ENCODE data around the gene USF2. TPM values are rescaled to one million over a fixed set of nuclear protein-coding genes. Genes with fewer than 3 reads are reported as not detected.

The USF2 gene
- polyA plus RNA-seq, 2 of the 4 experiments (the other 2 are of a cell fraction), result 118 to 141 TPM

- Histone ChIP-seq H3K4me1 (peaks cover 12% of the 10 kb centered on the region), H3K9me3 (no peaks in the 10 kb centered on the region), H3K4me2 (no peak overlapping the region), H3K4me3 (no peak overlapping the region), H3K27ac (no peak overlapping the region)
- WGBS (ENCODE audit: missing lambda C conversion rate), result 71% methylated on average over 6 of the region's 6 CpGs
- CTCF ChIA-PET, result interaction anchor here (0.6 to 1.9 kb wide), 16 partner anchors 9 to 863 kb away, joined by 3 to 10 read pairs (median 4); partner anchors contain the start of genes FXYD3 and LGI4
- POLR2A ChIA-PET, result interaction anchor here (1.2 kb wide), 1 partner anchor 12 kb away, joined by 4 read pairs; no protein-coding TSS in a partner anchor
- ATAC-seq (no peak), FAIRE-seq (no peak), DNase-seq (ENCODE audit: low read depth in 1 of 2, low spot score in 1 of 2) (no peak)
- TF ChIP-seq CEBPB (IDR thresholded peaks at IDR 0.05), result no peak
- TF ChIP-seq HOXA7 (CRISPR knock-in tag; IDR thresholded peaks at IDR 0.05), result no peak
- TF ChIP-seq, protein P1, sequence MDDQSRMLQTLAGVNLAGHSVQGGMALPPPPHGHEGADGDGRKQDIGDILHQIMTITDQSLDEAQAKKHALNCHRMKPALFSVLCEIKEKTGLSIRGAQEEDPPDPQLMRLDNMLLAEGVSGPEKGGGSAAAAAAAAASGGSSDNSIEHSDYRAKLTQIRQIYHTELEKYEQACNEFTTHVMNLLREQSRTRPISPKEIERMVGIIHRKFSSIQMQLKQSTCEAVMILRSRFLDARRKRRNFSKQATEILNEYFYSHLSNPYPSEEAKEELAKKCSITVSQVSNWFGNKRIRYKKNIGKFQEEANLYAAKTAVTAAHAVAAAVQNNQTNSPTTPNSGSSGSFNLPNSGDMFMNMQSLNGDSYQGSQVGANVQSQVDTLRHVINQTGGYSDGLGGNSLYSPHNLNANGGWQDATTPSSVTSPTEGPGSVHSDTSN (IDR thresholded peaks at IDR 0.05), result peak; percentile 33; the same call in 1 of the 2 replicates
- TF ChIP-seq FOSB (CRISPR knock-in tag; IDR thresholded peaks at IDR 0.05), result no peak
- no peak; the same call in 1 of the 2 replicates for TF ChIP-seq POLR2A (IDR thresholded peaks at IDR 0.05; ENCODE audit: low read length)
- TF ChIP-seq, protein P2, sequence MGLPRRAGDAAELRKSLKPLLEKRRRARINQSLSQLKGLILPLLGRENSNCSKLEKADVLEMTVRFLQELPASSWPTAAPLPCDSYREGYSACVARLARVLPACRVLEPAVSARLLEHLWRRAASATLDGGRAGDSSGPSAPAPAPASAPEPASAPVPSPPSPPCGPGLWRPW (IDR thresholded peaks at IDR 0.05), result no peak
- TF ChIP-seq CHD4 (IDR thresholded peaks at IDR 0.05; ENCODE audit: borderline replicate concordance), result no peak
- 0 out of 2 replicates have a peak, but pooled peaks have one; percentile 15 for TF ChIP-seq TP53 (CRISPR knock-in tag; IDR thresholded peaks at IDR 0.05)
- no peak for TF ChIP-seq RNF2 (IDR thresholded peaks at IDR 0.05; ENCODE audit: borderline replicate concordance, low read depth)
- TF ChIP-seq HDAC2 (IDR thresholded peaks at IDR 0.05), result no peak
- TF ChIP-seq ELK1 (IDR thresholded peaks at IDR 0.05; ENCODE audit: low read depth, low read length), result no peak
- TF ChIP-seq CTCF (IDR thresholded peaks at IDR 0.05), result no peak
Observed at GRCh38 chr19:35265126-35265899, 3.4 kb upstream of the USF2 start.

DNA sequence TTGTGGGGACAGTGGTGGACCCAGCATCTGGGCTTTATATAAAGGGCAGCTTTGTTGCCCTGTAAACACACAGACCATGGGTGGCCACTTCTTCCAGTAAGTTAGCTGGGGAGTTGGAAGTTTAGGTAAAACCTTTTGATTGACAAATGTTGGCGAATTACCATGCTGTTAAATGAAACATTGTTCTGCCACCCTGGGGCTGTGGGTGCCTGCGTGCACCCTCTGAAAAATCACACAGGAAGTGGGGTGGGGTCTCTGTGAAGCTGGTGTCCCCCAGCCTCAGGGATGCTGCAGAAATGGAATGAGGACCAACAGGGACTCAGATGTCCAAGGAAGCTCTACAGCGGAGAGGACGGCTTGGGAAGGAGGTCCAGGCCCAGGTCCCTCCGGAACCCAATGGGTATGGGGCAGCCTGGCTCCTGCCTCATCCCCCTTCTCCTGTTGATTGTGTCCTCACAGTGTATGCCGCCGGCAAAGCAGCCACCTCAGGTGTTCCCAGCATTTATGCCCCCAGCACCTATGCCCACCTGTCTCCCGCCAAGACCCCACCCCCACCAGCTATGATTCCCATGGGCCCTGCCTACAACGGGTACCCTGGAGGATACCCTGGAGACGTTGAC lies 2.8 kb upstream of the USF2 start:
- POLR2A ChIA-PET, result no interaction called here
- peak overlapping the region in 1 of 2 experiments; percentile 97; a peak in 2 of 6 replicates for H3K27ac ChIP-seq
- CTCF ChIA-PET, result interaction anchor here (0.8 to 5.6 kb wide), 15 partner anchors 8 to 244 kb away, joined by 3 to 97 read pairs (median 4); partner anchors contain the start of genes FXYD3, FXYD7, HAMP and LGI4
- no peak overlapping the region; the same call in 2 of the 3 replicates for H3K4me3 ChIP-seq
- no peak for FAIRE-seq
- no peak for ATAC-seq
- no peak for DNase-seq (ENCODE audit: low read depth in 1 of 2, low spot score in 1 of 2)
- peak overlapping the region; percentile 93 for H3K4me2 ChIP-seq
- WGBS (ENCODE audit: missing lambda C conversion rate), result 95% methylated on average over 10 of the region's 10 CpGs
- peaks cover 14% of the 10 kb centered on the region for H3K4me1 ChIP-seq
- no peaks in the 10 kb centered on the region for H3K9me3 ChIP-seq
- TF ChIP-seq, protein P3, sequence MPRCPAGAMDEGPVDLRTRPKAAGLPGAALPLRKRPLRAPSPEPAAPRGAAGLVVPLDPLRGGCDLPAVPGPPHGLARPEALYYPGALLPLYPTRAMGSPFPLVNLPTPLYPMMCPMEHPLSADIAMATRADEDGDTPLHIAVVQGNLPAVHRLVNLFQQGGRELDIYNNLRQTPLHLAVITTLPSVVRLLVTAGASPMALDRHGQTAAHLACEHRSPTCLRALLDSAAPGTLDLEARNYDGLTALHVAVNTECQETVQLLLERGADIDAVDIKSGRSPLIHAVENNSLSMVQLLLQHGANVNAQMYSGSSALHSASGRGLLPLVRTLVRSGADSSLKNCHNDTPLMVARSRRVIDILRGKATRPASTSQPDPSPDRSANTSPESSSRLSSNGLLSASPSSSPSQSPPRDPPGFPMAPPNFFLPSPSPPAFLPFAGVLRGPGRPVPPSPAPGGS (IDR thresholded peaks at IDR 0.05), result no peak
- TF ChIP-seq KDM1A (IDR thresholded peaks at IDR 0.05; ENCODE audit: low read depth), result no peak
- no peak for TF ChIP-seq BHLHE40 (IDR thresholded peaks at IDR 0.05; ENCODE audit: low read depth, low read length)
- no peak for TF ChIP-seq ZC3H11A (IDR thresholded peaks at IDR 0.05)
- TF ChIP-seq HOXB13 (CRISPR knock-in tag; IDR thresholded peaks at IDR 0.05; ENCODE audit: low read depth), result no peak
- TF ChIP-seq RARB (CRISPR knock-in tag; IDR thresholded peaks at IDR 0.05), result no peak
- TF ChIP-seq RNF2 (IDR thresholded peaks at IDR 0.05; ENCODE audit: borderline replicate concordance, low read depth), result no peak
- TF ChIP-seq CBX8 (IDR thresholded peaks at IDR 0.05), result no peak
- no peak for TF ChIP-seq CEBPB (IDR thresholded peaks at IDR 0.05)
- TF ChIP-seq NR3C1 (IDR thresholded peaks at IDR 0.05), result no peak
- no peak for TF ChIP-seq PHF8 (IDR thresholded peaks at IDR 0.05; ENCODE audit: borderline replicate concordance, low read depth)
- peak; percentile 41 for TF ChIP-seq POLR2A (IDR thresholded peaks at IDR 0.05; ENCODE audit: low read length)
- no peak for TF ChIP-seq MAZ (IDR thresholded peaks at IDR 0.05; ENCODE audit: borderline replicate concordance, low read depth, low read length)
- TF ChIP-seq TFCP2L1 (CRISPR knock-in tag; IDR thresholded peaks at IDR 0.05), result no peak
- no peak for TF ChIP-seq FOSB (CRISPR knock-in tag; IDR thresholded peaks at IDR 0.05)
- no peak for TF ChIP-seq HDAC2 (IDR thresholded peaks at IDR 0.05)
- TF ChIP-seq RFX5 (IDR thresholded peaks at IDR 0.05), result no peak
- no peak for TF ChIP-seq EHMT2 (IDR thresholded peaks at IDR 0.05; ENCODE audit: low read depth)
- TF ChIP-seq ZSCAN20 (CRISPR knock-in tag; IDR thresholded peaks at IDR 0.05), result no peak
- TF ChIP-seq JUN (IDR thresholded peaks at IDR 0.05), result no peak
- TF ChIP-seq, protein P1 (IDR thresholded peaks at IDR 0.05), result 0 out of 2 replicates have a peak, but pooled peaks have one; percentile 53
- no peak for TF ChIP-seq NPAS2 (CRISPR knock-in tag; IDR thresholded peaks at IDR 0.05; ENCODE audit: borderline replicate concordance)
- no peak for TF ChIP-seq ZFP36 (IDR thresholded peaks at IDR 0.05; ENCODE audit: borderline replicate concordance, partially characterized antibody)

Measured in A549 (cell line).